Fibroblast of lung (primary cell): ENCODE data around the gene CFAP119. TPM values are rescaled to one million over a fixed set of nuclear protein-coding genes. Genes with fewer than 3 reads are reported as not detected.

Experiments
- DNase-seq, 2 donors: peaks; one replicate each; pipeline versions ENCODE4 v3.0.0 to v3.0.0-alpha.2; 2010; ENCODE audit warnings: low read depth in 2 of 2
- H2AFZ ChIP-seq: 2 replicates; pipeline ENCODE4 v1.5.1; 2012; ENCODE audit warnings: low read length, control low read depth, inconsistent platforms
- H3K27ac ChIP-seq: 2 replicates; pipeline ENCODE4 v1.5.1; 2011; ENCODE audit warnings: low read length, control low read depth; ENCODE audit not compliant: insufficient read depth
- H3K27me3 ChIP-seq: 2 replicates; pipeline ENCODE4 v1.5.1; 2011; ENCODE audit warnings: mild to moderate bottlenecking, low read length; ENCODE audit not compliant: control insufficient read depth, insufficient read depth
- H3K36me3 ChIP-seq: 2 replicates; pipeline ENCODE4 v1.5.1; 2011; ENCODE audit warnings: low read length; ENCODE audit not compliant: control insufficient read depth, insufficient read depth
- H3K4me1 ChIP-seq: 2 replicates; pipeline ENCODE4 v1.5.1; 2011; ENCODE audit warnings: low read length; ENCODE audit not compliant: control insufficient read depth, insufficient read depth; ENCODE audit errors: extremely low read depth
- H3K4me2 ChIP-seq: 2 replicates; pipeline ENCODE4 v1.5.1; 2011; ENCODE audit warnings: low read length, control low read depth; ENCODE audit not compliant: insufficient read depth; ENCODE audit errors: extremely low read depth
- H3K4me3 ChIP-seq, 4 experiments: fragments of 200-600 bp in 1 of 4; sonication (generic) in 1 of 4; replicated peaks in 1 of 4; 2 replicates each; pipeline ENCODE4 v1.5.1; 2011 to 2016; ENCODE audit warnings: low read length in 4 of 4, low read depth in 3 of 4, mild to moderate bottlenecking in 3 of 4, control low read depth in 2 of 4, inconsistent platforms in 1 of 4, mixed read lengths in 1 of 4; ENCODE audit not compliant: insufficient read depth in 1 of 4; ENCODE audit errors: control extremely low read depth in 1 of 4
- H3K79me2 ChIP-seq: 2 replicates; pipeline ENCODE4 v1.5.1; 2012; ENCODE audit warnings: mild to moderate bottlenecking, low read length, inconsistent platforms; ENCODE audit not compliant: control insufficient read depth, insufficient read depth
- H3K9ac ChIP-seq: 2 replicates; pipeline ENCODE4 v1.5.1; 2011; ENCODE audit warnings: mild to moderate bottlenecking, low read length, control low read depth; ENCODE audit not compliant: insufficient read depth
- H3K9me3 ChIP-seq: 2 replicates; pipeline ENCODE4 v1.5.1; 2012; ENCODE audit warnings: low read depth, low read length; ENCODE audit not compliant: control insufficient read depth, insufficient read depth
- H4K20me1 ChIP-seq: 2 replicates; pipeline ENCODE4 v1.5.1; 2011; ENCODE audit warnings: low read length; ENCODE audit not compliant: control insufficient read depth, insufficient read depth; ENCODE audit errors: extremely low read depth
- CTCF ChIP-seq, 2 donors: IDR thresholded peaks in 1 of 2; conservative IDR thresholded peaks in 1 of 2; 1 replicate in 1 of 2; 2 replicates in 1 of 2; pipeline ENCODE4 v1.5.1; 2011 to 2012; ENCODE audit warnings: low read length in 2 of 2, control low read depth in 1 of 2, inconsistent platforms in 1 of 2, low read depth in 1 of 2, mild to moderate bottlenecking in 1 of 2
- EZH2 ChIP-seq: IDR thresholded peaks from 2 replicates; pipeline ENCODE4 v1.5.1; 2012; ENCODE audit warnings: low read length, control low read depth, mild to moderate bottlenecking; ENCODE audit errors: missing control alignments
- polyA plus RNA-seq, 2 donors: library from polyadenylated mRNA; depleted of rRNA in 1 of 2; stranded (reverse) in 1 of 2; unstranded in 1 of 2; fragments of >200 nt; gene quantifications; 2 replicates each; pipeline ENCODE4 v1.2.1, GENCODE V29; 2011 to 2012; ENCODE audit warnings: missing spikeins in 1 of 2
- total RNA-seq: library from RNA; depleted of rRNA; stranded (reverse); fragments of >200 nt; gene quantifications from 2 replicates; pipeline ENCODE4 v1.2.1, GENCODE V29; 2014

Gene CFAP119
- total and polyA plus RNA-seq, 2 donors (not counting 1 experiment from before 2014, with no cell fraction given): 1.3 to 1.5 TPM

GRCh38 chr16:30771726-30772125 is 9.9 kb upstream of the CFAP119 start:
- no peaks in the 10 kb centered on the region for H3K79me2 ChIP-seq
- DNase-seq: no peak
- no peak for TF ChIP-seq EZH2
- TF ChIP-seq CTCF (conservative IDR thresholded peaks at IDR 0.05 in 1 of 2, IDR thresholded peaks at IDR 0.05 in 1 of 2; ENCODE audit: low read depth in 1 of 2, low read length in 2 of 2): no peak
- no peaks in the 10 kb centered on the region for H3K27me3 ChIP-seq
- peaks cover 4% of the 10 kb centered on the region for H3K4me1 ChIP-seq
- H3K4me3 ChIP-seq: no peak overlapping the region
- H4K20me1 ChIP-seq: no peaks in the 10 kb centered on the region
- no peak overlapping the region for H2AFZ ChIP-seq
- H3K9me3 ChIP-seq: no peaks in the 10 kb centered on the region
- H3K9ac ChIP-seq: no peak overlapping the region
- no peak overlapping the region for H3K27ac ChIP-seq
- peaks cover 38% of the 10 kb centered on the region for H3K36me3 ChIP-seq
- H3K4me2 ChIP-seq: no peak overlapping the region

- Histone ChIP-seq H4K20me1 (no peaks in the 10 kb centered on the region), H3K4me1 (no peaks in the 10 kb centered on the region), H3K27me3 (no peaks in the 10 kb centered on the region), H2AFZ (no peak overlapping the region), H3K36me3 (peaks cover 57% of the 10 kb centered on the region), H3K79me2 (peaks cover 2% of the 10 kb centered on the region), H3K9ac (no peak overlapping the region), H3K27ac (no peak overlapping the region), H3K4me3 (no peak overlapping the region), H3K4me2 (no peak overlapping the region), H3K9me3 (no peaks in the 10 kb centered on the region)
- TF ChIP-seq CTCF (conservative IDR thresholded peaks at IDR 0.05 in 1 of 2, IDR thresholded peaks at IDR 0.05 in 1 of 2; ENCODE audit: low read depth in 1 of 2, low read length in 2 of 2) (no peak), EZH2 (no peak)
- DNase-seq: no peak
Observed at GRCh38 chr16:30769379-30770089, 7.7 kb upstream of the CFAP119 start.

- no peaks in the 10 kb centered on the region for H3K4me1 ChIP-seq
- no peaks in the 10 kb centered on the region for H3K9me3 ChIP-seq
- no peak overlapping the region for H2AFZ ChIP-seq
- H3K4me2 ChIP-seq: no peak overlapping the region
- peaks cover 11% of the 10 kb centered on the region for H3K79me2 ChIP-seq
- H3K4me3 ChIP-seq: no peak overlapping the region
- DNase-seq: no peak
- no peak for TF ChIP-seq EZH2
- TF ChIP-seq CTCF (conservative IDR thresholded peaks at IDR 0.05 in 1 of 2, IDR thresholded peaks at IDR 0.05 in 1 of 2; ENCODE audit: low read depth in 1 of 2, low read length in 2 of 2): no peak
- no peaks in the 10 kb centered on the region for H4K20me1 ChIP-seq
- H3K27me3 ChIP-seq: no peaks in the 10 kb centered on the region
- peaks cover 58% of the 10 kb centered on the region for H3K36me3 ChIP-seq
- H3K27ac ChIP-seq: no peak overlapping the region
- H3K9ac ChIP-seq: no peak overlapping the region
Observed at GRCh38 chr16:30768583-30769181, 6.8 kb upstream of the CFAP119 start.
